ENCODE measurements around the gene DENND2A. TPM values are rescaled to one million over a fixed set of nuclear protein-coding genes. Genes with fewer than 3 reads are reported as not detected.
"Not testable (repeated sequence)": the region's sequence is repeated elsewhere in the genome, so short reads cannot be mapped to it uniquely, and the experiment has no call there.

The DENND2A gene
- total RNA-seq, 1 donor from 2014 or later: 32.3 TPM

DNA sequence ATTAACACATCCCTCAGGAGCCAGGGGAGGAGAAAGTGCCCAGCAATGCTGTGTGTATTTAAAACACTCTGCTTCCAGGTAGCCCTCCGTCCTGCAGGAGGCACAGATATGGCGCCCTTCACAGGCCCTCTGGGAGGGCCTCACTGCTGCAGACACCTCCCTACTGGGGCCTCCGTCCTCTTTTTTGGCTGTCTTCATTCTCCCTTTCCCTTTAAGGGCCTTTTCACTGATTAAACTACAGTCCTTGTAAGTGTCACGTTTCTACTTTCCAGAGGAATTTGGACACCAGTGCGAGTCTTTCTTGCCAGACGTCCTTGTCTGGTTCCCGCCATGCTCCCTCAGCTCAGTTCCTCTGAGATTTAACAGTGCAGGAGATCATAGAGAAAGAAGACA is 121.6 kb downstream of the DENND2A start:
- no peak overlapping the region for H3K4me3 Mint-ChIP-seq
- H3K27ac Mint-ChIP-seq: peak overlapping the region; percentile 44

DNA sequence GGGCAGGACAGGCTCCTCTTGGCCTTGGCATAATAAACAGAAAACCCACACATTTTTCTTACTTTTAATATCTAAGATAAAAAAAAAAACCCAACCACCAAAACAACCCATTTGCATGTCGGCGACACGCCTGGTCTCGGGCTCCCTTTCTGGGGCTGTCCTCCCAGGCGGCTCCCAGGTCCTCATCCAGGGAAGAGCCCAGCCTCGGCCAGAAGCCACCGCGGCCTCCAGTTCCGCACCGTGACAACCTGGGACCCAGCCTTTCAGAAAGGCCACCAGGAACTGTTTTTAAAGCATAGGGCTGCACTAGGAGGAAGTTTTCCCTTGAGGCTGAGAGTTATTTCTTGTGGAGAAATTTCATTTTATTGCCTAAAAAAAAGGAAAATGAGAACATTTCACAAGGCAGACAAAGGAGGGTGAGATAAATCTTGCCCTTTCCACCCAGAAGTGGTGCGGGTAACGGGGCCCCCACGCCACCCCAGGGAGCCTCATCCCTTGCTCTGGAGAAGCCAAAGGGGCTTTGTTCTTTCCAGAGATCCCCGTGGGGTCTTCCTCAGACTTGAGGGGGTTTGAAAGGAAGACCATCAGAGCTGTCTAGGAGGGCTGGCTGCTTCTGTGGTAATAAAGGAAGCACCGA is 122.1 kb downstream of the DENND2A start:
- DNase-seq (ENCODE audit: low spot score in 2 of 2, unreplicated experiment in 2 of 2): no peak
- Mint-ChIP-seq H3K27me3 (ENCODE audit: low read depth) (no peaks in the 10 kb centered on the region), H3K4me3 (no peak overlapping the region), H3K9me3 (no peaks in the 10 kb centered on the region), H3K4me1 (peaks cover 6% of the 10 kb centered on the region), H3K36me3 (peaks cover 19% of the 10 kb centered on the region), H3K27ac (peak overlapping the region; percentile 57)
- TF ChIP-seq, protein P1, sequence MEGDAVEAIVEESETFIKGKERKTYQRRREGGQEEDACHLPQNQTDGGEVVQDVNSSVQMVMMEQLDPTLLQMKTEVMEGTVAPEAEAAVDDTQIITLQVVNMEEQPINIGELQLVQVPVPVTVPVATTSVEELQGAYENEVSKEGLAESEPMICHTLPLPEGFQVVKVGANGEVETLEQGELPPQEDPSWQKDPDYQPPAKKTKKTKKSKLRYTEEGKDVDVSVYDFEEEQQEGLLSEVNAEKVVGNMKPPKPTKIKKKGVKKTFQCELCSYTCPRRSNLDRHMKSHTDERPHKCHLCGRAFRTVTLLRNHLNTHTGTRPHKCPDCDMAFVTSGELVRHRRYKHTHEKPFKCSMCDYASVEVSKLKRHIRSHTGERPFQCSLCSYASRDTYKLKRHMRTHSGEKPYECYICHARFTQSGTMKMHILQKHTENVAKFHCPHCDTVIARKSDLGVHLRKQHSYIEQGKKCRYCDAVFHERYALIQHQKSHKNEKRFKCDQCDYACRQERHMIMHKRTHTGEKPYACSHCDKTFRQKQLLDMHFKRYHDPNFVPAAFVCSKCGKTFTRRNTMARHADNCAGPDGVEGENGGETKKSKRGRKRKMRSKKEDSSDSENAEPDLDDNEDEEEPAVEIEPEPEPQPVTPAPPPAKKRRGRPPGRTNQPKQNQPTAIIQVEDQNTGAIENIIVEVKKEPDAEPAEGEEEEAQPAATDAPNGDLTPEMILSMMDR (IDR thresholded peaks at IDR 0.05; ENCODE audit: unreplicated experiment): no peak

More for the DNA sequence above, 121.6 kb downstream of the DENND2A start:
- peaks cover 6% of the 10 kb centered on the region for H3K4me1 Mint-ChIP-seq
- TF ChIP-seq, protein P1 (IDR thresholded peaks at IDR 0.05; ENCODE audit: unreplicated experiment): no peak
- no peak for DNase-seq (ENCODE audit: low spot score in 2 of 2, unreplicated experiment in 2 of 2)
- H3K9me3 Mint-ChIP-seq: no peaks in the 10 kb centered on the region
- peaks cover 21% of the 10 kb centered on the region for H3K36me3 Mint-ChIP-seq
- no peaks in the 10 kb centered on the region for H3K27me3 Mint-ChIP-seq (ENCODE audit: low read depth)

DNA sequence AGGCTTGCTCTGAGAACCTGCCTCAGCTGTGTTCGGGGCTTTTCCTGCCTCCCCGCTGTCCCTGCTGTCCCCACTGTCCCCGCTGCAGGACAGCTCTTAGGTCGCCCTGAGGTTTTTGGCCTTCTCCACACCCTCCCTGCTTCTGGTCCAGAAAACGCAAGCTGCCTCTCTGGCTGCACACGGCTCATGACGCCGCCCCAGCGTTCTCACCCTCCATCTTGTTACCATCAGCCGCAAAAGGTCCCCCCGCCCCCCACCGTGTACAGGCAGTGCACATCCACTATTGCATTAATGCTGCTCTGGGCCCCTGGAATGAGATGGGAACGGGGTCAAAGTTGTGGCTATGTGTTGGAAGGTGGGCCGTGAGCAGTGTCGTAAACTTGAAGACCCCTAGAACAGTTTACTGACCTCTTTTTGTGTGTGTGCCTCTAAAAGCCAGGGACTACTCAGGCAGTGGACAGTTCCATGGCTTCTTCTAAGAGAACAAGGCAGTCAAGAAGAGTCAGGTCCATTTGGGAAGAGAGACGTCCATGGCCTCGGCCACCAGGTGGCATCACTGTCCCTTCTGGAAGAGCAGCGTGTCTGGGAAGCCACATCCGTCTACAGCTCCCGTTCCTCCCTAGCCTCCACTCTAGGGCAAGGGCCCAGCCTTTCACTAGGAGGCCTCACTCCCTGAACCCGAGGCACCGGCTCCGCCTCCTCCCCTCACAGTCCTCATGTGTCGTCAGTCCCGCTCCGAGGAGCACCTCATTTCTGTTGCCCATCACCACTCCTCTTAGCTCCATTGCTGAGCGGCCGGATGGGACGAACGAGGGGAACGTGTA is 122.9 kb downstream of the DENND2A start:
- Mint-ChIP-seq H3K27ac (peak overlapping the region; percentile 57), H3K9me3 (no peaks in the 10 kb centered on the region), H3K36me3 (peaks cover 15% of the 10 kb centered on the region), H3K4me1 (peaks cover 6% of the 10 kb centered on the region), H3K27me3 (ENCODE audit: low read depth) (no peaks in the 10 kb centered on the region), H3K4me3 (no peak overlapping the region)
- peak; percentile 68 to 88 for DNase-seq (ENCODE audit: low spot score in 2 of 2, unreplicated experiment in 2 of 2)
- TF ChIP-seq, protein P1 (IDR thresholded peaks at IDR 0.05; ENCODE audit: unreplicated experiment): peak; percentile 80

DNA sequence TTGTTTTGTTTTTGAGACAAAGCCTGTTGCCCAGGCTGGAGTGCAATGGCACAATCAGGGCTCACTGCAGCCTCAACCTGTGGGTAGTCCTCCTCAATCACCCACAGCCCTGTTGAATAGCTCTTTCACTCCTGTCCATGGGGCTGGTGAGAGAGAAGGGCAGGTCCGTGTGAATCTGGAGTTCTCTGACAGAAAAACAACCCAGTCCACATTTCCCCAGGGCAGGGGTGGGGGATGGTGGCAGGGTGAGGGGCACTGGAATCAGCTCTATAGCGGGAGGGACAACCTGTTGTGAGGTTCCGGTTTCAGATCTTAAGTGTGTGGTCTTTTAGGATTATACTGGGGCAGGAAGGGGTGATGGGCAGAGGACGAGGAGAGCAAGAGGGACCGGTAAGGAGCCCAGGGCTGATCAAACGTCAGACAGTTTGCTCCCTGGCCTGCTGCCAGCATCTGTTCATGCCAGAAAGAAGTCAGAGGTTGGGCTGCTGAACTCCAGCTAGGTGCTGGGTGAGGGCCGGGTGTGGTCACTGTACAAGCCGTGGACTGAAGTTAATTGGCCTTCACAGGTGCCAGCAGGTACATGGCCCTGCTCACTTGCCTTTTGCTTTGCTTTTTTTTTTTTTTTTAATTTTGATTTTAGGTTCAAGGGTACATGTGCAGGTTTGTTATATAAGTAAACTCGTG is 128.2 kb downstream of the DENND2A start:
- DNase-seq (ENCODE audit: low spot score in 2 of 2, unreplicated experiment in 2 of 2): peak; percentile 31 to 43
- H3K27me3 Mint-ChIP-seq (ENCODE audit: low read depth): no peaks in the 10 kb centered on the region
- peaks cover 11% of the 10 kb centered on the region for H3K4me1 Mint-ChIP-seq
- no peak overlapping the region for H3K4me3 Mint-ChIP-seq
- H3K9me3 Mint-ChIP-seq: no peaks in the 10 kb centered on the region
- H3K36me3 Mint-ChIP-seq: peaks cover under 1% of the 10 kb centered on the region
- H3K27ac Mint-ChIP-seq: peak overlapping the region; percentile 50
- TF ChIP-seq, protein P1 (IDR thresholded peaks at IDR 0.05; ENCODE audit: unreplicated experiment): no peak

DNA sequence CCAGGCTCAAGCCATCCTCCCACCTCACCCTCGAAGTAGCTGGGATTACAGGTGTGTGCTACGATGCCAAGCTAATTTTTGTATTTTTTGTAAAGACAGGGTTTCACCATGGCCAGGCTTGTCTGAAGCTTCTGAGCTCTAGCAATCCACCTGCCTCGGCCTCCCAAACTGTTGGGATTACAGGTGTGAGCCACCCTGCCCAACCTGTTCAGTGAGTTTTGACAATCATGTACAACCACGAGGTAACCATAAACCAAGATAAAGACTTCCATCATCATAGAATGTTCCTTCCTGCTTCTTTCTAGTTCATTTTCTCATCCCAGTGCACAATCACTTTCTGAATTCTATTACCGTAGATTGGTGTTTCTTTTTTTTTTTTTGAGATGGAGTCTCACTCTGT is 130.8 kb downstream of the DENND2A start:
- no peaks in the 10 kb centered on the region for H3K9me3 Mint-ChIP-seq
- no peaks in the 10 kb centered on the region for H3K36me3 Mint-ChIP-seq
- no peak overlapping the region for H3K4me3 Mint-ChIP-seq
- peaks cover 21% of the 10 kb centered on the region for H3K4me1 Mint-ChIP-seq
- H3K27ac Mint-ChIP-seq: no peak overlapping the region
- TF ChIP-seq, protein P1 (IDR thresholded peaks at IDR 0.05; ENCODE audit: unreplicated experiment): no peak
- H3K27me3 Mint-ChIP-seq (ENCODE audit: low read depth): no peaks in the 10 kb centered on the region
- DNase-seq (ENCODE audit: low spot score in 2 of 2, unreplicated experiment in 2 of 2): no peak

DNA sequence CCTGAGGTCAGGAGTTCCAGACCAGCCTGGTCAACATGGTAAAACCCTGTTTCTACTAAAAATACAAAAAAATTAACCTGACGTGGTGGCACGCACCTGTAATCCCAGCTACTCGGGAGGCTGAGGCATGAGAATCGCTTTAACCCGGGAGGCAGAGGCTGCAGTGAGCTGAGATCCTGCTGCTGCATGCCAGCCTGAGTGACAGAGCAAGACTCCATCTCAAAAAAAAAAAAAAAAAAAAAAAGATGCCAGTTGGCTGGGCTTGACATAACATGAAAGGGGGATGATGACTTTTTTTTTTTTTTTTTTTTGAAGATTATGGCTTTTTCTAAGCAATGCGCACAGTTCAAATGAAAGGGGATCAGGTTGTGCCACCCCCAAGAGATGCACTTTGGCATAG is 133.1 kb downstream of the DENND2A start:
- not testable (repeated sequence) for H3K9me3 Mint-ChIP-seq; H3K36me3 Mint-ChIP-seq; DNase-seq (ENCODE audit: low spot score in 2 of 2, unreplicated experiment in 2 of 2); H3K4me3 Mint-ChIP-seq; H3K27me3 Mint-ChIP-seq (ENCODE audit: low read depth)
- peak overlapping the region; percentile 61 for H3K27ac Mint-ChIP-seq
- peaks cover 20% of the 10 kb centered on the region for H3K4me1 Mint-ChIP-seq

All from mesothelial cell of epicardium (in vitro differentiated cells).